H9 (cell line): ENCODE data around the gene WDHD1. TPM values are rescaled to one million over a fixed set of nuclear protein-coding genes. Genes with fewer than 3 reads are reported as not detected.
A peak's percentile ranks its signal among the peaks of the same experiment; 100 is the strongest.

ENCODE experiments used
- DNase-seq: peaks from one replicate; pipeline ENCODE4 v3.0.0-alpha.2; 2017
- H2AFZ ChIP-seq: one replicate; pipeline ENCODE4 v1.6.1; 2013; ENCODE audit warnings: mild to moderate bottlenecking, low read length, control low read depth, moderate library complexity
- H2AK5ac ChIP-seq: 2 replicates; pipeline ENCODE4 v1.6.1; 2013; ENCODE audit warnings: low read length, control low read depth, mixed read lengths; ENCODE audit not compliant: insufficient read length
- H2BK120ac ChIP-seq: one replicate; pipeline ENCODE4 v1.6.1; 2013; ENCODE audit warnings: low read depth, mild to moderate bottlenecking, low read length, control low read depth, inconsistent platforms; ENCODE audit not compliant: poor library complexity, severe bottlenecking
- H2BK12ac ChIP-seq: 2 replicates; pipeline ENCODE4 v1.6.1; 2013; ENCODE audit warnings: low read length, control low read depth, mixed read lengths, low read depth; ENCODE audit not compliant: insufficient read length
- H2BK15ac ChIP-seq: 2 replicates; pipeline ENCODE4 v1.6.1; 2013; ENCODE audit warnings: low read depth, low read length, control low read depth
- H2BK20ac ChIP-seq: one replicate; pipeline ENCODE4 v1.6.1; 2013; ENCODE audit warnings: low read depth, mild to moderate bottlenecking, low read length, control low read depth, inconsistent platforms; ENCODE audit not compliant: poor library complexity, severe bottlenecking
- H2BK5ac ChIP-seq: 2 replicates; pipeline ENCODE4 v1.6.1; 2013; ENCODE audit warnings: low read length, control low read depth, mixed read lengths; ENCODE audit not compliant: insufficient read length
- H3K14ac ChIP-seq: 2 replicates; pipeline ENCODE4 v1.6.1; 2013; ENCODE audit warnings: low read length, control low read depth; ENCODE audit not compliant: insufficient read depth
- H3K18ac ChIP-seq: 2 replicates; pipeline ENCODE4 v1.6.1; 2013; ENCODE audit warnings: low read depth, mild to moderate bottlenecking, mixed read lengths, low read length, control low read depth; ENCODE audit not compliant: insufficient read length
- H3K23ac ChIP-seq: 2 replicates; pipeline ENCODE4 v1.6.1; 2013; ENCODE audit warnings: low read length, control low read depth, mixed read lengths, low read depth; ENCODE audit not compliant: insufficient read length
- H3K23me2 ChIP-seq: 2 replicates; pipeline ENCODE4 v1.6.1; 2013; ENCODE audit warnings: low read depth, mild to moderate bottlenecking, mixed read lengths, low read length, control low read depth; ENCODE audit not compliant: insufficient read length, poor library complexity, severe bottlenecking
- H3K27ac ChIP-seq: 2 replicates; pipeline ENCODE4 v1.5.1; 2013; ENCODE audit warnings: low read length, control low read depth, mixed read lengths, low read depth; ENCODE audit not compliant: insufficient read length
- H3K27me3 ChIP-seq: 2 replicates; pipeline ENCODE4 v1.6.1; 2013; ENCODE audit warnings: low read length, control low read depth, inconsistent platforms; ENCODE audit not compliant: insufficient read depth
- H3K4ac ChIP-seq: 2 replicates; pipeline ENCODE4 v1.6.1; 2013; ENCODE audit warnings: low read depth, mild to moderate bottlenecking, control low read depth, inconsistent platforms, low read length, moderate library complexity
- H3K4me1 ChIP-seq: 2 replicates; pipeline ENCODE4 v1.6.1; 2013; ENCODE audit warnings: low read length, control low read depth, inconsistent platforms; ENCODE audit not compliant: insufficient read depth
- H3K4me2 ChIP-seq: 2 replicates; pipeline ENCODE4 v1.6.1; 2013; ENCODE audit warnings: low read length, control low read depth, mixed read lengths; ENCODE audit not compliant: insufficient read length, insufficient read depth
- H3K56ac ChIP-seq: 2 replicates; pipeline ENCODE4 v1.6.1; 2013; ENCODE audit warnings: low read depth, mild to moderate bottlenecking, mixed read lengths, low read length, control low read depth; ENCODE audit not compliant: insufficient read length
- H3K79me1 ChIP-seq: 2 replicates; pipeline ENCODE4 v1.6.1; 2013; ENCODE audit warnings: low read depth, mild to moderate bottlenecking, moderate library complexity, low read length, control low read depth, inconsistent platforms; ENCODE audit not compliant: insufficient read depth, poor library complexity, severe bottlenecking
- H3K79me2 ChIP-seq: 2 replicates; pipeline ENCODE4 v1.6.1; 2013; ENCODE audit warnings: low read length, control low read depth, inconsistent platforms; ENCODE audit not compliant: insufficient read depth
- H3K9ac ChIP-seq: 2 replicates; pipeline ENCODE4 v1.6.1; 2013; ENCODE audit warnings: low read length, control low read depth, mixed read lengths; ENCODE audit not compliant: insufficient read length; ENCODE audit errors: extremely low read depth
- H3K9me3 ChIP-seq: one replicate; pipeline ENCODE4 v1.6.1; 2013; ENCODE audit warnings: low read depth, low read length, inconsistent platforms; ENCODE audit not compliant: control insufficient read depth
- H3T11ph ChIP-seq: one replicate; pipeline ENCODE4 v1.6.1; 2013; ENCODE audit warnings: mild to moderate bottlenecking, low read length, control low read depth, inconsistent platforms
- H4K20me1 ChIP-seq: one replicate; pipeline ENCODE4 v1.6.1; 2013; ENCODE audit not compliant: control insufficient read depth, insufficient read length, insufficient read depth
- H4K5ac ChIP-seq: 2 replicates; pipeline ENCODE4 v1.6.1; 2013; ENCODE audit warnings: low read depth, mild to moderate bottlenecking, mixed read lengths, low read length, control low read depth; ENCODE audit not compliant: insufficient read length
- H4K8ac ChIP-seq: replicated peaks from 2 replicates; pipeline ENCODE4 v1.6.1; 2013; ENCODE audit warnings: low read length, control low read depth, mixed read lengths, low read depth; ENCODE audit not compliant: insufficient read length
- H4K91ac ChIP-seq: 2 replicates; pipeline ENCODE4 v1.6.1; 2013; ENCODE audit warnings: low read depth, mild to moderate bottlenecking, moderate library complexity, mixed read lengths, low read length, control low read depth; ENCODE audit not compliant: insufficient read length
- H3K27ac Mint-ChIP-seq, 3 experiments: 2 replicates in 2 of 3; 3 replicates in 1 of 3; pipeline ENCODE4 v1.8.0; 2020 to 2021; ENCODE audit warnings: mixed read lengths in 3 of 3, mild to moderate bottlenecking in 1 of 3, moderate library complexity in 1 of 3
- H3K27me3 Mint-ChIP-seq: 2 replicates; pipeline ENCODE4 v1.8.0; 2021; ENCODE audit warnings: low read depth, mild to moderate bottlenecking, moderate library complexity, mixed read lengths
- H3K36me3 Mint-ChIP-seq, 3 experiments: 2 replicates in 2 of 3; 3 replicates in 1 of 3; pipeline ENCODE4 v1.8.0; 2020 to 2021; ENCODE audit warnings: low read depth in 3 of 3, mixed read lengths in 3 of 3; ENCODE audit not compliant: insufficient read depth in 1 of 3
- H3K4me1 Mint-ChIP-seq, 2 experiments: 2 replicates each; pipeline ENCODE4 v1.8.0; 2020; ENCODE audit warnings: mixed read lengths in 2 of 2
- H3K4me3 Mint-ChIP-seq, 2 experiments: 2 replicates in 1 of 2; 3 replicates in 1 of 2; pipeline ENCODE4 v1.8.0; 2020 to 2021; ENCODE audit warnings: mild to moderate bottlenecking in 2 of 2, mixed read lengths in 2 of 2, moderate library complexity in 1 of 2
- H3K9me3 Mint-ChIP-seq, 2 experiments: 2 replicates in 1 of 2; 3 replicates in 1 of 2; pipeline ENCODE4 v1.8.0; 2020; ENCODE audit warnings: mild to moderate bottlenecking in 2 of 2, mixed read lengths in 2 of 2, moderate library complexity in 1 of 2
- CTCF ChIP-seq: fragments of 200-600 bp; sonication (generic); conservative IDR thresholded peaks from 3 replicates; pipeline ENCODE4 v1.8.0; 2021; ENCODE audit warnings: antibody characterized with exemption, mild to moderate bottlenecking
- WGBS: extraction: QIAGEN DNeasy Blood & Tissue Kit; methylation state at CpG from one replicate; pipeline ENCODE4 v1.1.7; 2013; ENCODE audit warnings: missing lambda C conversion rate, low lambda C conversion rate, mixed read lengths; ENCODE audit not compliant: insufficient read length; ENCODE audit errors: extremely low coverage; 5-methylcytosine and 5-hydroxymethylcytosine counted together
- total RNA-seq: library from RNA; stranded (reverse); gene quantifications from 2 replicates; pipeline ENCODE4 v1.2.1, GENCODE V29; 2021

WDHD1 gene
- total RNA-seq, 1 experiment from 2014 or later, result 93.7 TPM

- peak within 1 kb of the TSS; percentile 24 for H3K14ac ChIP-seq
- H3K9me3 ChIP-seq, result no peaks in the 10 kb centered on the region
- no peaks in the 10 kb centered on the region for H3K79me2 ChIP-seq
- no peak within 1 kb of the TSS for H3K27ac ChIP-seq
- peak; percentile 66 for TF ChIP-seq CTCF
- peak within 1 kb of the TSS; percentile 46 for H3K9ac ChIP-seq
- H2BK12ac ChIP-seq, result no peak within 1 kb of the TSS
- no peaks in the 10 kb centered on the region; a peak in 1 of 7 replicates for H3K36me3 Mint-ChIP-seq
- H4K5ac ChIP-seq, result no peak within 1 kb of the TSS
- no peak within 1 kb of the TSS for H2BK15ac ChIP-seq
- H3K79me1 ChIP-seq, result no peaks in the 10 kb centered on the region
- H2BK20ac ChIP-seq, result no peak within 1 kb of the TSS
- H3K56ac ChIP-seq, result no peak within 1 kb of the TSS
- no peaks in the 10 kb centered on the region for H4K20me1 ChIP-seq
- H3K9me3 Mint-ChIP-seq, result no peaks in the 10 kb centered on the region
- no CpG with 5 or more reads among the region's 83 CpGs for WGBS
- no peak within 1 kb of the TSS for H2BK5ac ChIP-seq
- H4K8ac ChIP-seq, result no peak within 1 kb of the TSS
- H3K4me3 Mint-ChIP-seq, result peak within 1 kb of the TSS; percentile 72 to 85
- no peak within 1 kb of the TSS for H2BK120ac ChIP-seq
- H3K27me3 ChIP-seq, result peaks cover 13% of the 10 kb centered on the region; the same call in 1 of the 2 replicates
- peak; percentile 86 for DNase-seq
- H3K4me1 ChIP-seq, result no peaks in the 10 kb centered on the region
- H2AK5ac ChIP-seq, result no peak within 1 kb of the TSS
- no peak within 1 kb of the TSS for H4K91ac ChIP-seq
- peaks cover 7 to 8% of the 10 kb centered on the region in 2 experiments for H3K4me1 Mint-ChIP-seq
- peaks cover 9% of the 10 kb centered on the region for H3K23me2 ChIP-seq
- H3K4ac ChIP-seq, result no peak within 1 kb of the TSS
- no peak within 1 kb of the TSS for H3K27ac Mint-ChIP-seq
- no peak within 1 kb of the TSS for H3K23ac ChIP-seq
- H3K18ac ChIP-seq, result no peak within 1 kb of the TSS
- H2AFZ ChIP-seq, result no peak within 1 kb of the TSS
- H3K27me3 Mint-ChIP-seq, result peaks cover 46% of the 10 kb centered on the region
- peak within 1 kb of the TSS; percentile 90 for H3K4me2 ChIP-seq
- H3T11ph ChIP-seq, result no peak within 1 kb of the TSS
Measured at GRCh38 chr14:54902521-54903420, 124.1 kb downstream of the WDHD1 start, which contains the start of gene GCH1. GCH1 (minus strand) TSS chr14:54902826; CDS start chr14:54902663, 163 bp downstream.
